Activated CD4-positive, alpha-beta T cell treated with anti-CD3 and anti-CD28 coated beads, Interleukin-2, amount 50 U/mL, for 1 hour (primary cell): ENCODE data around the gene PCBP1.
"Not testable (repeated sequence)": the region's sequence is repeated elsewhere in the genome, so short reads cannot be mapped to it uniquely, and the experiment has no call there.

Experiments
- DNase-seq: peaks from one replicate; pipeline ENCODE4 v3.0.0-alpha.2; 2020

PCBP1 gene

GRCh38 chr2:70128005-70128404 is 40.7 kb downstream of the PCBP1 start:
- DNase-seq = no peak

- not testable (repeated sequence) for DNase-seq
Observed at GRCh38 chr2:70131344-70132143, 44.3 kb downstream of the PCBP1 start.

GRCh38 chr2:70132244-70133126 is 45.2 kb downstream of the PCBP1 start:
- no peak for DNase-seq

GRCh38 chr2:70133127-70133452 is 45.8 kb downstream of the PCBP1 start:
- DNase-seq = no peak

- no peak for DNase-seq
Observed at GRCh38 chr2:70133491-70134322, 46.4 kb downstream of the PCBP1 start.

- DNase-seq = not testable (repeated sequence)
Observed at GRCh38 chr2:70134323-70134983, 47.2 kb downstream of the PCBP1 start.
